Measurements from ENCODE around the gene ERVW-1. TPM values are rescaled to one million over a fixed set of nuclear protein-coding genes. Genes with fewer than 3 reads are reported as not detected.
"Not testable (repeated sequence)": the region's sequence is repeated elsewhere in the genome, so short reads cannot be mapped to it uniquely, and the experiment has no call there.

The ERVW-1 gene
- total RNA-seq, 1 donor from 2014 or later: not detected

GRCh38 chr7:92478711-92479110 is 965 bp upstream of the ERVW-1 start:
- DNase-seq (ENCODE audit: extremely low spot score, unreplicated experiment): no peak
- TF ChIP-seq, protein P1, sequence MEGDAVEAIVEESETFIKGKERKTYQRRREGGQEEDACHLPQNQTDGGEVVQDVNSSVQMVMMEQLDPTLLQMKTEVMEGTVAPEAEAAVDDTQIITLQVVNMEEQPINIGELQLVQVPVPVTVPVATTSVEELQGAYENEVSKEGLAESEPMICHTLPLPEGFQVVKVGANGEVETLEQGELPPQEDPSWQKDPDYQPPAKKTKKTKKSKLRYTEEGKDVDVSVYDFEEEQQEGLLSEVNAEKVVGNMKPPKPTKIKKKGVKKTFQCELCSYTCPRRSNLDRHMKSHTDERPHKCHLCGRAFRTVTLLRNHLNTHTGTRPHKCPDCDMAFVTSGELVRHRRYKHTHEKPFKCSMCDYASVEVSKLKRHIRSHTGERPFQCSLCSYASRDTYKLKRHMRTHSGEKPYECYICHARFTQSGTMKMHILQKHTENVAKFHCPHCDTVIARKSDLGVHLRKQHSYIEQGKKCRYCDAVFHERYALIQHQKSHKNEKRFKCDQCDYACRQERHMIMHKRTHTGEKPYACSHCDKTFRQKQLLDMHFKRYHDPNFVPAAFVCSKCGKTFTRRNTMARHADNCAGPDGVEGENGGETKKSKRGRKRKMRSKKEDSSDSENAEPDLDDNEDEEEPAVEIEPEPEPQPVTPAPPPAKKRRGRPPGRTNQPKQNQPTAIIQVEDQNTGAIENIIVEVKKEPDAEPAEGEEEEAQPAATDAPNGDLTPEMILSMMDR (IDR thresholded peaks at IDR 0.05): no peak
- Mint-ChIP-seq H3K4me1 (ENCODE audit: unreplicated experiment) (no peaks in the 10 kb centered on the region), H3K9me3 (ENCODE audit: unreplicated experiment) (no peaks in the 10 kb centered on the region), H3K27me3 (ENCODE audit: unreplicated experiment) (no peaks in the 10 kb centered on the region), H3K4me3 (ENCODE audit: unreplicated experiment) (no peak overlapping the region), H3K36me3 (ENCODE audit: unreplicated experiment) (peaks cover 2% of the 10 kb centered on the region), H3K27ac (ENCODE audit: unreplicated experiment) (no peak overlapping the region)

GRCh38 chr7:92478095-92478494 is 349 bp upstream of the ERVW-1 start:
- TF ChIP-seq, protein P1 (IDR thresholded peaks at IDR 0.05): no peak
- no peaks in the 10 kb centered on the region for H3K27me3 Mint-ChIP-seq (ENCODE audit: unreplicated experiment)
- no peak overlapping the region for H3K27ac Mint-ChIP-seq (ENCODE audit: unreplicated experiment)
- H3K36me3 Mint-ChIP-seq (ENCODE audit: unreplicated experiment): peaks cover 2% of the 10 kb centered on the region
- no peak for DNase-seq (ENCODE audit: extremely low spot score, unreplicated experiment)
- no peaks in the 10 kb centered on the region for H3K9me3 Mint-ChIP-seq (ENCODE audit: unreplicated experiment)
- no peaks in the 10 kb centered on the region for H3K4me1 Mint-ChIP-seq (ENCODE audit: unreplicated experiment)
- H3K4me3 Mint-ChIP-seq (ENCODE audit: unreplicated experiment): no peak overlapping the region

- not testable (repeated sequence) for H3K27me3 Mint-ChIP-seq (ENCODE audit: unreplicated experiment); H3K4me1 Mint-ChIP-seq (ENCODE audit: unreplicated experiment); H3K9me3 Mint-ChIP-seq (ENCODE audit: unreplicated experiment); H3K36me3 Mint-ChIP-seq (ENCODE audit: unreplicated experiment); H3K4me3 Mint-ChIP-seq (ENCODE audit: unreplicated experiment); H3K27ac Mint-ChIP-seq (ENCODE audit: unreplicated experiment)
- peak; percentile 23 for DNase-seq (ENCODE audit: extremely low spot score, unreplicated experiment)
Observed at GRCh38 chr7:92475851-92476590, 1.7 kb downstream of the ERVW-1 start.

DNA sequence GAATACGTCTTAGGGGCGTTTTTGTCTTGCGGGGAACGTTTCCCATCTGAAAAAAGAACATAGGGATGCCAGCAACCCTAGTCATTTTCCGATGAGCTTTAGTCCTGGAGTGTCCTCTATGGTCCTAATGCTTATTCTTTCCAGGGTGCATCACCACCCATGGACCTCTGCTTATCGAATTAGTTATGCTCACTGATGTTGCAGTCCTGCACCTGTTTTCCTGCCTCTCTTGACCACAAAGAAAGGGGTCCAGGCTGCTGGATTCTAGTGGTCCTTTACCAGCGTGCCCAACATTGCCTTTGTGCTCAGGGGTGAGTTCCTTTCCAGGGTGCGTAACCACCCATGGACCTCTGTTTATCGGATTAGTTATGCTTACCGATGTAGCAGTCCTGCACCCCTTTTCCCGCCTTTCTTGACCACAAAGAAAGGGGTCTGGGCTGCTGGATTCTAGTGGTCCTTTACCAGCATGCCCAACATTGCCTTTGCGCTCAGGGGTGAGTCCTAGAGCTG is 2.4 kb downstream of the ERVW-1 start:
- H3K36me3 Mint-ChIP-seq (ENCODE audit: unreplicated experiment); H3K27me3 Mint-ChIP-seq (ENCODE audit: unreplicated experiment); H3K9me3 Mint-ChIP-seq (ENCODE audit: unreplicated experiment); H3K4me1 Mint-ChIP-seq (ENCODE audit: unreplicated experiment); H3K27ac Mint-ChIP-seq (ENCODE audit: unreplicated experiment); H3K4me3 Mint-ChIP-seq (ENCODE audit: unreplicated experiment): not testable (repeated sequence)
- peak; percentile 15 for DNase-seq (ENCODE audit: extremely low spot score, unreplicated experiment)

DNA sequence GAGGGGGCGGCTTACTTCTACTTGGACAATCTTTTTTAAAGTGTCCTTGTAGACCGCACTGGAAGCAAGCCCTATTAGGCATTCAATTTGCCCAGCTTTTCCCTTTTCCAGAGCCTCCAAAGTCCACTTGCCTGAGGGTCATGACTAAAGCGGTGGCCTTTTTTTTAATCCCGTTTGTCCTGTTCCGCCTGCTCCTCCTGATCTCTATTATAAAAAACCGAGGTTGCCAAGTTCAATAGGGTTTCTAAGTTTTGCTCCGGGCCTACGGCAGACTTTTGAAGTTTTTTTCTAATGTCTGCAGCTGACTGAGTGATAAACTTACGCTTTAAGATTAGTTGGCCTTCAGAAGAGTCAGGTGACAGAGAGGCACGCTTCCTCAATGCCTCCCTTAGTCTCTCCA is 3.8 kb downstream of the ERVW-1 start:
- H3K9me3 Mint-ChIP-seq (ENCODE audit: unreplicated experiment); H3K27me3 Mint-ChIP-seq (ENCODE audit: unreplicated experiment); H3K36me3 Mint-ChIP-seq (ENCODE audit: unreplicated experiment); H3K4me3 Mint-ChIP-seq (ENCODE audit: unreplicated experiment); H3K27ac Mint-ChIP-seq (ENCODE audit: unreplicated experiment); H3K4me1 Mint-ChIP-seq (ENCODE audit: unreplicated experiment); DNase-seq (ENCODE audit: extremely low spot score, unreplicated experiment): not testable (repeated sequence)

DNA sequence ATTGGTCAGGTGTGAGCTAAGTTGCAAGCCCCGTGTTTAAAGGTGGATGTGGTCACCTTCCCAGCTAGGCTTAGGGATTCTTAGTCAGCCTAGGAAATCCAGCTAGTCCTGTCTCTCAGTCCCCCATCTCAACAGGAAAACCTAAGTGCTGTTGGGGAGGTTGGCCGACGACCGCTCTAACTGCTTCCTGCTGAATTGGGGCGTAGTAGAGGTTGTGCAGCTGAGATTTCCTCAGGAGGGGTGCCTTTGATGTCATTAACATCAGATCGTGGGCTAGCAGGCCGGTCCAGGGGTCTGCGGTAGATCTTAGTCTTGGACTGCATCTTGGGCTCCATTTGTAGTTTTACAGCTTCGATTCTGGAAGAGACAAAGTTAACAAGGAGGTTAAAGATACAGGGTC is 9.2 kb downstream of the ERVW-1 start:
- not testable (repeated sequence) for H3K4me1 Mint-ChIP-seq (ENCODE audit: unreplicated experiment); H3K27ac Mint-ChIP-seq (ENCODE audit: unreplicated experiment); H3K9me3 Mint-ChIP-seq (ENCODE audit: unreplicated experiment); H3K27me3 Mint-ChIP-seq (ENCODE audit: unreplicated experiment); DNase-seq (ENCODE audit: extremely low spot score, unreplicated experiment); H3K4me3 Mint-ChIP-seq (ENCODE audit: unreplicated experiment)
- peaks cover 15% of the 10 kb centered on the region for H3K36me3 Mint-ChIP-seq (ENCODE audit: unreplicated experiment)

GRCh38 chr7:92466682-92467081 is 11.1 kb downstream of the ERVW-1 start:
- H3K27me3 Mint-ChIP-seq (ENCODE audit: unreplicated experiment): no peaks in the 10 kb centered on the region
- peaks cover under 1% of the 10 kb centered on the region for H3K4me1 Mint-ChIP-seq (ENCODE audit: unreplicated experiment)
- TF ChIP-seq, protein P1 (IDR thresholded peaks at IDR 0.05): no peak
- DNase-seq (ENCODE audit: extremely low spot score, unreplicated experiment): no peak
- H3K4me3 Mint-ChIP-seq (ENCODE audit: unreplicated experiment): no peak overlapping the region
- peaks cover 17% of the 10 kb centered on the region for H3K36me3 Mint-ChIP-seq (ENCODE audit: unreplicated experiment)
- H3K9me3 Mint-ChIP-seq (ENCODE audit: unreplicated experiment): peaks cover 4% of the 10 kb centered on the region
- H3K27ac Mint-ChIP-seq (ENCODE audit: unreplicated experiment): no peak overlapping the region
